Stimulated activated CD8-positive, alpha-beta memory T cell treated with anti-CD3 and anti-CD28 coated beads, Interleukin-2, amount 100 ng/mL, for 1 hour (primary cell): ENCODE measurements around the gene INTS12.
"Not testable (repeated sequence)": the region's sequence is repeated elsewhere in the genome, so short reads cannot be mapped to it uniquely, and the experiment has no call there.

ENCODE experiments used
- DNase-seq, 2 donors: peaks; one replicate each; pipeline ENCODE4 v3.0.0-alpha.2; 2020; ENCODE audit warnings: low read depth in 2 of 2

Gene INTS12, protein sequence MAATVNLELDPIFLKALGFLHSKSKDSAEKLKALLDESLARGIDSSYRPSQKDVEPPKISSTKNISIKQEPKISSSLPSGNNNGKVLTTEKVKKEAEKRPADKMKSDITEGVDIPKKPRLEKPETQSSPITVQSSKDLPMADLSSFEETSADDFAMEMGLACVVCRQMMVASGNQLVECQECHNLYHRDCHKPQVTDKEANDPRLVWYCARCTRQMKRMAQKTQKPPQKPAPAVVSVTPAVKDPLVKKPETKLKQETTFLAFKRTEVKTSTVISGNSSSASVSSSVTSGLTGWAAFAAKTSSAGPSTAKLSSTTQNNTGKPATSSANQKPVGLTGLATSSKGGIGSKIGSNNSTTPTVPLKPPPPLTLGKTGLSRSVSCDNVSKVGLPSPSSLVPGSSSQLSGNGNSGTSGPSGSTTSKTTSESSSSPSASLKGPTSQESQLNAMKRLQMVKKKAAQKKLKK

DNA sequence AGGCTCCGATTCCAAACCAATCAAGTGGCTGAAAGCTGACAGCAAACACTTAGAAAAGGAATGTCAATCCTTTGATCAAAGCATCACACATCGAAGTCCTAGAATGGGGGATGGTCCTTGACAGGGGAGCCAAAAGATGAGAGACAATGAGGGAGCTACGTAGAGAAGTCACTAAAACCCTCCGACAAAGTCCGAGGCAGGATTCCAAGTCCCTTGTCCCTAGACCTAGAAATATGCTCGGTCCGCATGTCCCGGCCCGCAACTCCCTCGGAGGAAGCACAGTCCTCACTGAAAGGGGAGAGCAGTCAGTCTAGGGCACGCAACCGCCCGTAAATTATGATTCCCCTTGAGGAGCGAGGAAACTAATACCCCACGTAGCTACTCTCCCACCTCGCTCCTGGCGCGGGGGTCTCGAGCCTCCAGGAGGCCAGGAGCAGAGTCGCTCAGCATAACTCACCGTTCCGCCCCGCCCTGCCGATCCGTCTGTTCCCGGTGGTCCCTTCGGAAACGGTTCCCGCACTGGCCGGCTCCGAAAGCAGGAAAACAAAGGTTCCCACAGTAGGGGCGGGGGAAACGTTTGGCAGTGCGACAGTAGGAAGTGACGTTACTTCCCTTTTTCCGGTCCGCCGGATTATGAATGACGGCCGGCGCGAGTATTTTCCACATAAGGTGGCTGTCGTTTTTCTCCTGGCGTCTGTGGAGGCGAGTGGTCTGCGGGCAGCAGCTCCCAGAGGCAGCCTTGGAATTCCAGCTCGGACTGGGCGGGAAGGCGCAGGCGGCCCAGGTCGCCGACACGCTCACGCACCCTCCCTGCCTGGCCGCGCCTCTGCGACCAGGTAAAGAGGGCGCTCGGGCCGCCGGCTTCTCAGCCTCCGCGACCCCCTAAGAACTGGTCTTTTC is at the start of gene INTS12, which contains the start of gene GSTCD:
INTS12 (minus strand) TSS at position 509 of the 900 bp plus-strand sequence. CDS start 8,684 bp downstream, outside the sequence.
GSTCD (plus strand) TSS at position 604 of the 900 bp plus-strand sequence. CDS start 8,830 bp downstream, outside the sequence.
- DNase-seq, result peak; percentile 70 to 79

DNA sequence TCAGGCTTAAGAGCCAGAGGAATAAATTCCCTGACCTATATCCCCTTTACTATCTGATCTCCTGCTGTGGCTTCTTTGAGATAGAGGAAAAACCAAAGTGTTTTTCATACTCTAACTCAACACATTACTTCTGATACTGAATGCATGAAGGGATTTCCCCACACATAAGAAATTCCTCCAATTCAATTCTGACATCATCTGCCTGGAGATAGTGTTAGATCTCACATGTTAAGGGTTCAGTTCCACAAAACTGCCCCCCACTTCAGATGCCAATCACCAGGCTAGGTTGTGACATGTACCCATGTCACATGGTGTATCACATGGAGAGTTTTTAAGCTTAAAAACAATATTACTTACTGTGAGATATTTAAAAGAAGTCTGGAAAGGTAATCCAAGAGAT is 46.9 kb upstream of the INTS12 start:
- DNase-seq, result no peak

DNA sequence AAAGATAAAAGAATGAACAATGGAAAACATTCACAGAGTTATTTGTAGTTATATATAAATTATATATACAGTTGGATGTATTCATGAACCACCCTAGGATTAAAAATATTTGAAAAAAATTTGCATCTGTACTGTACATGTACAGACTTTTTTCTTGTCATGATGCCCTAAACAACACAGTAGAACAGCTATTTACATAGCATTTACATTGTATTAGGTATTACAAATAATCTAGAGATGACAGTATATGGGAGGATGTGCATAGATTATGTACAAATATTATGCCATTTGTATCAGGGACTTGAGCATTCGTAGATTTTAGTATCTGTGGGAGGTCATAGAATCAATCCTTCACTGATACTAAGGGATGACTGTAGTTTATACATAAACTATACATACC is 44.9 kb upstream of the INTS12 start:
- no peak for DNase-seq

DNA sequence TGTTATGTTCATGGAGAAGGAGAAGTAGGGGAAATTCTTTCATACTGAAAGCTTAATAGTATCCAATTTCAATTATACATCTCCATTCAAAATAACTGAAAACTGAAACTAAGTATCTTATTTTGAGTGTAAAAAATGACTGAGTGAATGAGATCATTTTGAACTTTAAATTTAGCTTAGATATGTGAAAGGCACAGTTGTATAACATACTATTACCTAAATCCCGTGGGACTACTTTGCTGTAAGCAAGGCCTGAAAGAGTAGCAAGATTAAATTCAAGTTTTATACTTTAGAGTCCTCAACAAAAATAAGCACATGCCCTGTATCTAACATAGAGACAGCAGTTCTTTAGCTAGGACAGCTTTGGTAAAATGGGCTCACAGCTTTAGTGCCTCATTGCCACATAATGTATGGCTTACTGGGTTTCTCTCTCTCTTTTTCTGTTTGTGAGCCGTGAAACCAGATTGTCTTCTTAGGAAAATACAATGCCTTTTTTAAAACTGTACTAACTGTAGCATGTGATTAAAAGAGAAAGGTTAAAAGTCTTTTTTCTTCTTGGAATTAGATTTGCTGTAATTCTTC is 43.3 kb upstream of the INTS12 start:
- no peak for DNase-seq

DNA sequence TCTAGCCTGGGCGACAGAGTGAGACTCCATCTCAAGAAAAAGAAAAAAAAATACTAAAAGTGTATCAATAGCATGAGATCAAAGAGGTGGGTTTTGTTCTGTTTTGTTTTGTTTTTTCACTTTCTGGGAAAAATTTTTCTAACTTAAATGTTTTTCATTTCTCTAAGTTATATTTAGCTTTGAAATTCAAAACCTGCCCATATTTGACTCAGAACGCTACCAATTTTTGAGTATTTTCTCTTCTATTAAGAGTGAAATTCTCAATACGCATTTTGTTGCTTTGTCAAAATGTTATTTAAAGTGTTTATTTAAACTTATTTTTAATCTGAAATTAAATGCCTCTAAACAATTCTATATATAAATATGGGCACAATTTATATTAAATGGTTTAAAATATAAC is 39.7 kb upstream of the INTS12 start:
- no peak for DNase-seq

DNA sequence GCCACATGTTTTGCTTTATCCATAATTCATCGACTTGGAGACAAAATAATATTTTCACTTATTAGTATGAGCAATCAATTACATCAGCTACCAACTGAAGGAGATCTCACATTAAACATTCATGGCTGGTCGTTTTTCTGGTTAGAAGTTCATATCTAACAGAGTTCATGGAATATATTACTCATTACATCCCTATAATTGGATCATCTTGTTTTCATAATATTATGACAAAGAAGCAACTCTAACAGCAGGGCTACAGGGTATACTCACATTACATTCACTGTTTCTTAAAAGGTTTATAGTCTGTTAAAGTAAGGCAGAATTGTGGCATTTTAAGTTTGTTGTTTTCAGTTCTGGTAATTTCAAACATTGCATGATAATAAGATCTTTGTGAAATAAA is 33.1 kb upstream of the INTS12 start:
- DNase-seq, result no peak

DNA sequence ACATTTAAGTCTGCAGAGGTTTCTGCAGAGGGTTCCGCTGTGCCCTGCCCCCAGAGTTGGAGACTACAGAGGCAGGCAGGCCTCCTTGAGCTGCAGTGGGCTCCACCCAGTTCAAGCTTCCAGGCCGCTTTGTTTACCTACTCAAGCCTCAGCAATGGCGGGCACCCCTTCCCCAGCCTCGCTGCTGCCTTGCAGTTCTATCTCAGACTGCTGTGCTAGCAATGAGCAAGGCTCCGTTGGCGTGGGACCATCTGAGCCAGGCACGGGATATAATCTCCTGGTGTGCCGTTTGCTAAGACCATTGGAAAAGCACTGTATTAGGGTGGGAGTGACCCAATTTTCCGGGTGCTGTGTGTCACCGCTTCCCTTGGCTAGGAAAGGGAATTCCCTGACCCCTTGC is 26.7 kb upstream of the INTS12 start:
- DNase-seq, result not testable (repeated sequence)

DNA sequence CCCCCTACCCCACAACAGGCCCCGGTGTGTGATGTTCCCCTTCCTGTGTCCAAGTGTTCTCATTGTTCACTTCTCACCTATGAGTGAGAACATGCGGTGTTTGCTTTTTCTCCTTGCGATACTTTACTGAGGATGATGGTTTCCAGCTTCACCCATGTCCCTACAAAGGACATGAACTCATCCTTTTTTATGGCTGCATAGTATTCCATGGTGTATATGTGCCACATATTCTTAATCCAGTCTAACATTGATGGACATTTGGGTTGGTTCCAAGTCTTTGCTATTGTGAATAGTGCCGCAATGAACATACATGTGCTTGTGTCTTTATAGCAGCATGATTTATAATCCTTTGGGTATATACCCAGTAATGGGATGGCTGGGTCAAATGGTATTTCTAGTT is 21.4 kb upstream of the INTS12 start:
- not testable (repeated sequence) for DNase-seq

DNA sequence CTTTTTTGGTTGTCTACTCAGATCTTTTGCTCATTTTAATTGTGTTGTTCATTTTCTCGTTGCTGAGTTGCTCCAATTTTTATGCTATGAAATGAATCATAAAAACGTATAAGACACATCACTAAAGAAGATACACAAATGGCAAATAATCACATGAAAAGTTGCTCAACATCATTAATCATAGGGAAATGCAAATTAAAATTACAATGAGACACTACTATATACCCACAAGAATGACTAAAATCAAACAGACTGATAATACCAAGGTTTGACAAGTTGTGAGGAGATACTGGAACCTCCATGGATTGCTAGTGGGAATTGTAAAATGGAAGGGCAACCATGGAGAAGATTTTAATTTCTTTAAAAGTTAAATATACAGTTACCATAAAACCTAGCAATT is 17.1 kb upstream of the INTS12 start:
- no peak for DNase-seq

DNA sequence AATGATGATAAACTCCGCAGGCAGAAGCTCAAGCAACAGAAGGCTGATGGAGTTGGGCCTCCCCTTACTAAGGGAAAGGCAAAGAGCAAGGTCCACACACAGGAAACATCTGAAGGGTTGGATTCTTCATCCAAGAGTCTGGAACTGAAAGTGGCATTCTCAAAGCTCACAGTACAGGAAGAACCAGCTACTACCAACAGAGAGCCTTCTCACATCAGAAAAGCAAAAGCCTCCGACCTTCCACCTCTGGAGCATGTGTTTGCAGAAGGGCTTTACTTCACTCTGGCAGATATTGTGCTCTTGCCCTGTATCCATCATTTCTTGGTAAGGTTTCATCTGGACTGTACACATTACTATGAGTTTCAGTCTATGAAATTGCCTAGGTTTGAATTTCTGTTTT is 10.7 kb upstream of the INTS12 start:
- no peak for DNase-seq

DNA sequence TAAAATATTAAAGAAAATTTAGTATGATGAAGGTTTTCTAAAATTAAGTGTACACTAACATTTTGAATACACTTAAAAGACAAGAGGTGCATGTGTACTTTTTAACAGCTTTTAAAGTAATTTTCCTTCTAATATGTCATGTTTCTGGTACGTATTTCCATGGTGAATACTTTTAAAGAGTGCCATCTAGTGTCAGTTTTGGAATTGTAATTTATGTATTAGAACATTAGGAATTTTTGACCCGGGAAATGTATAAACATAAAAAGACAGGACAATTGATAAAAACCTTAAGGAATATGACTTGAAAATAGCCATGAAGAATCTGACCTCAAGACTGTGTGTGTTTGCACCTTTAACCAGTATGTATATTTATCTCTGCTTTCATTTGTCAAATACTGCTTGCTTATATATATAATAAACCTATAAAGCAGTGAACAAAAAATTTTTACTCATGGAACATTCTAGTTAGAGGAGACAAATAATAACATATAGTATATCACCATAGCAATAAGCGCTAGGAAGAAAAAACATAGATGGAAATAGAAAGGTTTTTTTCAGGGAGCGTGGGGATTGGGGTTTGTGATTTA is 7.3 kb upstream of the INTS12 start:
- no peak for DNase-seq

DNA sequence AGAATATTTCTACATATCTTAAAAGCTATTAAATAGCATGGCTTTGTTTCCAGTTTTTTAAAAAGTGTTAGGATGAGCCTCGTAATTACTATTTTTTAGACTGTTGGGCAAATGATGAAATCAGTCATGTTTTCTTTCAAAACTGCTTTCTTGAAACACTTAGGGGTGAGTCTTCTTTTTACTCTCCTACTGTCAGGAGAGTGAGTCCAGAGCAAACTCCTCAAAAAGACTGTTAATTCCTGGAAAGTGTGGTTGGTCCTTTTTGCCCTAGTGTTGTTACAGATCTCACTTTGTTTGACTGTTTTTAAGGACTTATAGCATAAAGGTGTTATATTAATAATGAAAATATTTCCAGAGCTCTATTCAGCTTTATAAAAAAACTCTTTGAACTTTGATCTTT is 6.4 kb upstream of the INTS12 start:
- DNase-seq, result no peak

DNA sequence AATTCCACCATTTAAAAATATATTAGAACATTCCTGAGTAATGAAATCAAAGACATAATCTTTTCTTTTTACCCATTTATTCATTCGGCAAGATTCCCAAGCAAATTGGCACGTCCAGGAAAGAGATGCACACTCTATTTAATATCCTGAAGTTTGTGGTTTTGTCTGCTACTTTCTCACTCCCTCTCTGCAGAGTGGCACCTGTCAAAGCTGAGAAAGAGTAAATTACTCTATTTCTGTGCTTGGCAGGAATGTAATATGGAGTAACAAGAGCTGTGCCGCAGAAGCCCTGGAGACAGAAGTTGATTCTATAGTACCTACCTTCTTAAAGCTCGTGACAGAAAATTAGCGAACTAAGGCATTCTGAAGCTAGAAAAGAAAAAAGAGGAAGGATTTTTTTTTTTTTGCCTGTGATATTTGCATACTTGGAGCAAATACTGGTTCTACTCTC is 5.6 kb upstream of the INTS12 start:
- no peak for DNase-seq

DNA sequence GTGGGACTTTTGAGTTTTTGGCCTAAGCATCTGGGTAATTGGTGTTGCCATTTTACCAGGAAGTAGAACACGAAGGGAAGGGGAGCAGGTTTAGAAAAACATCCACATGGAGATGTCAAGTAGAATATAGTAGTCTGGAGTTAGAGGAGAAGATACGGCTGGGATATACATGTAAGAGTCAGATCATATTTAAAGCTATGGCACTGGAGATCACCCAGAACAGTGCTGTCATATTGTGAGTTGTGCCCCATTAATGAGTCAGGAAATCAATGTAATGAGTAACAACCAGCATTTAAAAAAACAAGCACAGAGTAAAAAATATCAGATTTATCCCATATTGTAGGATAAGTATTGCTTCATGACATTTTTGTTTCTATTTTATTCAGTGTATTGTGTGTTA is 4.3 kb upstream of the INTS12 start:
- DNase-seq, result no peak

DNA sequence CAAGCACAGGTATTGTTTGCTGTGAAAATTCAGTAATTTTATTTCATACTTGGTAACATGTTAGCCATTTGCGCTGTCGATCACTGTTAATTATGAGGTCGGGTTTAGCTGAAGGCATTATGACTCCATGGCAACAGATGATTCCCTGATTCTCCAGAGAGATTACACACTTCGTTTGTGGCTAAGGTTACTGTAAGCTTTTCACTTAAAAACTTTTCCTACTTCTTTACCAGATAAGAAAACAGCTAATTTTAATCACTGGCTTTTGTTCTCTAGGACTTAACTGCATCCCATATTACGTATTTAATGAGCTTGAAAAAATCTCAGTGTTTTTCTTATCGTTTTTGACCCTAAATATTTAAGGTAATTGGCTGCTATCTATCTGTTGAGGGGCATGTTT is 2.2 kb upstream of the INTS12 start:
- no peak for DNase-seq

DNA sequence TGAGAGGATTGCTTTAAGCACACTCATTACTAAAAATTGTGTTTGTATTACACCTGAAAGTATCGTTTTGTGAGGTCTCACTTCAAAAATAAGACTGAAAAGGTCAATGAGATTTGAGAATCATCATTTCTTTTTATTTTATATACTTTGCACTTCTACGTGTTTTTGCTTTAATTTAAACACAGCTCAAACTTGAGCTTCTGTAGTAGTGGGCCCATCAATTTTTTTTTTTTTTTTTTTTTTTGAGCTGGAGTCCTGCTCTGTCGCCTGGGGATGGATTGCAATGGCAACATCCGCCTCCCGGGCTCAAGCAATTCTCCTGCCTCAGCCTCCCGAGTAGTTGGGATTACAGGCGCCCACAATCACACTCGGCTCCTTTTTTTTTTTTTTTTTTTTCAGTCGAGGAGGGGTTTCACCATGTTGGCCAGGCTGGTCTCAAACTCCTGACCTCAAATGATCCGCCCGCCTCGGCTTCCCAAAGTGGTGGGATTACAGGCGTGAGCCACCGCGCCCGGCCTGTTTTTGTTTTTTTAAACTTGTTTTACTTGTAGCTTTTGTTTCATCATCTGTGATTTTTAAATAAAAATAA is 1.6 kb upstream of the INTS12 start:
- no peak for DNase-seq

DNA sequence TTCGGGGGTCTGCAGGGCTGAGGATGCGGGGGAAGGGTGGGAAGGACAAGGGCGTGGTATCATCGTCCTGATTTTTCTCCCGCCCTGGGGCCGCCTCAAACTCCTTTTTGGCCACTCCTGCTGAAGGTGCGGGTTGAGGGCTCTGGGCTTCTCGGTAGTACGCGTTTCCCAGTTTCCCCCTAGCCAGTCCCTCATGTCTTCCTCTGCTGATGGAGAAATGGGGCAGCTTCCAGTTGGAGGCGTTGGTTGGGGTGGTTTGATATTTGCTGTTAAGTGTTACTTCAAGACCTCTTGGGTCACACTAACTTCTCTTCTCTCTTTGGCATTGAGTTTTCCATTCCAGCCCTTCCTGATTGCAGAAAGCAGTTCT is 577 bp upstream of the INTS12 start:
- peak in 1 of 2 donors; percentile 0 for DNase-seq

DNA sequence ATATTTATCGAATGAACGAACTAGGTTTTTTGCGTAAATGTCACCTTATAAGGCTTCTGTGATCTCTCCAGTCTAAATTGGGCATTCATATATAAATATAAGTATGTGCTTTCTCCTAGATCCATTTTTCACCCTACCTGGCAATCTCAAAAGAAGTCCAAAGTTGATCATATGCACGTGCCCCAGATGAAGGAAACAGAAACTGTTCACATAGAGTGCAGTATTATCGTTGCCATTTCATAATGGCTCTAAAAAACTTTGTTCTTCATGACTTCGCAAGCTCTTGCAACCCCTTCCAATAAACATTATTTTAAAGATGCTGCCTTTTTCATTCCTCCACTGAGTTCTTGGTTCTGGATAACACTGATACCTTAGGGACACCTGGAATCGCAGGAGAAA is 708 bp downstream of the INTS12 start:
- no peak for DNase-seq

DNA sequence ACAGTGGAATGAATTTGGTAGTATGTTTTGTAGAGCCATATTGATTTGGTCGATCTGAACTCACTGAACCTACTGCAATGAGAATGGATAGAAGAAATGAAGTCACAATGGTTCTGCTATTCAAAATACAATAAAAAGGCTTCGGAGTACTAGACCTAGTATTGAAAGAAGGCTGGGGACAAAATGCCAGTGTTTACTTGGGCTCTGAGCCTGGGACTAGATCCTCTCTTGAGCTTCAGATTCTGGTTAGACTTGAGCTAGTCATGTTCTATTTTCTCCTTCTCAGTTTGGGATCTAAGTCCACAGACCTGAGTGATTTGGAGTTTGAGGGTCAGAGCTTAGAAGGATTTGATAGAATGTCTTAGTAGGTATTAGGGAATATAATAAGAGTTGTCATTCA is 9.9 kb downstream of the INTS12 start:
- DNase-seq, result no peak

DNA sequence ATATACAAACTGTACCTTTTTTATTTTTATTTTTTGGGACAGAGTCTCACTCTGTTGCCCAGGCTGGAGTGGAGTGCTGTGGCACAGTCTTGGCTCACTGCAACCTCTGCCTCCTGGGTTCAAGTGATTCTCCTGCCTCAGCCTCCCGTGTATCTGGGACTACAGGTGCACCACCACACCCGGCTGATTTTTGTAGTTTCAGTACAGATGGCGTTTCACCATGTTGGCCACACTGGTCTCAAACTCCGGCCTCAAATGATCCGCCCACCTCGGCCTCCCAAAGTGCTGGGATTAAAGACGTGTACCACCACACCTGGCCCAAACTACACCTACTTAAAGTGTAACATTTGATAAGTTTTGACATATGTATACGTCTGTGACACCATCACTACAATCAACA is 12.7 kb downstream of the INTS12 start:
- not testable (repeated sequence) for DNase-seq

DNA sequence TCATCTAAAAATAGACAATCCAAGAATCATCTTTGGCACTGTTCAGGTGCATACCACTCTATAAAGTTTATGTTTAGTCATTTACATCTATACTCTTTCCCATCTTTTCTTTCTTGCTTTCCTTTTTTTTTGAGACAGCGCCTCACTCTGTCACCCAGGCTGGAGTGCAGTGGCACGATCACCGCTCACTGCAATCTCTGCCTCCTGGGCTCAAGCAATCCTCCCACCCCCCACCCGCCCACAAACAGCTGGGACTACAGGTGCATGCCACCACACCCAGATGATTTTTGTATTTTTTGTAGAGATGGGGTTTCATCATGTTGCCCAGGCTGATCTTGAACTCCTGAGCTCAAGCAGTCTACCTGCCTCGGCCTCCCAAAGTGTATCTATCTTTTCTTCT is 13.7 kb downstream of the INTS12 start:
- DNase-seq, result not testable (repeated sequence)
